ENCODE results near the gene TXNL4A.

Gene TXNL4A

DNA sequence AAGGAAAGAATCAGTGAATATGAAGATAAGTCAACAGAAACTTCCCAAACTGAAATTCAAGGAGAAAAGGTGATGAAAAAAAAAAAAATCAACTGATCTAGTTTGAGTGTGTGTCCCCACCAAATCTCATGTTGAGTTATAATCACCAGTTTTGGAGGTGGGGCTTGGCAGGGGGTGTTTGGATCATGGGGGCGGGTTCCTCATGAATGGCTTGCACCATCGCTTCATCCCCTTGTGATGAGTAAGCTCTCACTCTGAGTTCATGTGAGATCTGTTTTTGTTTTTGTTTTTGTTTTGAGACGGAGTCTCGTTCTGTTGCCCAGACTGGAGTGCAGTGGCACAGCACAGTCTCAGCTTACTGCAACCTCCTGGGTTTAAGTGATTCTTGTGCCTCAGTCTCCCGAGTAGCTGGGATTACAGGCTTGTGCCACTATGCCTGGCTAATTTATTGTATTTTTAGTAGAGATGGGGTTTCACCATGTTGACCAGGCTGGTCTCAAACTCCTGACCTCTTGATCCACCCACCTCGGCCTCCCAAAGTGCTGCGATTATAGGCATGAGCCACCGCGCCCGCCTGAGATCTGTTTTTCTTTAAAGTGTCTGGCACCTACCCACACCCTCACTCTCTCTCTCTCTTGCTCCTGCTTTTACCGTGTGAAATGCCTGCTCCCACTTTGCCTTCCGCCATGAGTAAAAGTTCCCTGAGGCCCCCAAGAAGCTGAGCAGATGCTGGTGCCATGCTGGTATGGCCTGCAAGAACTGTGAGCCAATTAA, 32.9 kb downstream of the TXNL4A start:
- Histone ChIP-seq H3K4me2 (ENCODE audit: low read length) (no peak overlapping the region), H3K27ac (ENCODE audit: low read depth, low read length) (no peak overlapping the region), H4K20me1 (ENCODE audit: control insufficient read depth, insufficient read depth, low read depth, low read length) (no peaks in the 10 kb centered on the region), H3K9me2 (replicated peaks; ENCODE audit: control insufficient read depth, low read length) (no peaks in the 10 kb centered on the region), H3K27me3 (ENCODE audit: control insufficient read depth, low read length) (peaks cover 6% of the 10 kb centered on the region), H3K79me2 (ENCODE audit: control insufficient read depth, low read length) (peaks cover 7% of the 10 kb centered on the region), H3K36me3 (ENCODE audit: control insufficient read depth, low read length) (no peaks in the 10 kb centered on the region; the same call in 1 of the 2 replicates), H3F3A (ENCODE audit: control insufficient read depth, insufficient read depth) (no peaks in the 10 kb centered on the region; the same call in none of the 2 replicates), H3K4me1 (ENCODE audit: control insufficient read depth, low read length) (peaks cover 26% of the 10 kb centered on the region), H3K4me3 (ENCODE audit: low read length) (no peak overlapping the region), H3K9me3 (ENCODE audit: control insufficient read depth, insufficient read depth, low read length) (no peaks in the 10 kb centered on the region)
- TF ChIP-seq CTCF (IDR thresholded peaks at IDR 0.05; ENCODE audit: low read depth, low read length, poor library complexity, severe bottlenecking), result no peak

GRCh38 chr18:79954791-79955190, 33.6 kb downstream of the TXNL4A start:
- Histone ChIP-seq H3K4me3 (ENCODE audit: low read length) (no peak overlapping the region), H3K9me2 (replicated peaks; ENCODE audit: control insufficient read depth, low read length) (no peaks in the 10 kb centered on the region), H3K79me2 (ENCODE audit: control insufficient read depth, low read length) (peaks cover 13% of the 10 kb centered on the region), H3K36me3 (ENCODE audit: control insufficient read depth, low read length) (peaks cover 4% of the 10 kb centered on the region), H3K27ac (ENCODE audit: low read depth, low read length) (no peak overlapping the region), H4K20me1 (ENCODE audit: control insufficient read depth, insufficient read depth, low read depth, low read length) (peaks cover 3% of the 10 kb centered on the region; the same call in 1 of the 2 replicates), H3K27me3 (ENCODE audit: control insufficient read depth, low read length) (peaks cover 6% of the 10 kb centered on the region), H3K4me1 (ENCODE audit: control insufficient read depth, low read length) (peaks cover 26% of the 10 kb centered on the region), H3K4me2 (ENCODE audit: low read length) (no peak overlapping the region), H3F3A (ENCODE audit: control insufficient read depth, insufficient read depth) (peaks cover 5% of the 10 kb centered on the region), H3K9me3 (ENCODE audit: control insufficient read depth, insufficient read depth, low read length) (no peaks in the 10 kb centered on the region)
- no peak for TF ChIP-seq EZH2phosphoT487 (IDR thresholded peaks at IDR 0.05; ENCODE audit: borderline replicate concordance, low read length)
- no peak for TF ChIP-seq CTCF (IDR thresholded peaks at IDR 0.05; ENCODE audit: low read depth, low read length, poor library complexity, severe bottlenecking)

- H3K27ac ChIP-seq (ENCODE audit: low read depth, low read length), result no peak overlapping the region
- H3K36me3 ChIP-seq (ENCODE audit: control insufficient read depth, low read length), result peaks cover 7% of the 10 kb centered on the region
- peaks cover 6% of the 10 kb centered on the region for H3K27me3 ChIP-seq (ENCODE audit: control insufficient read depth, low read length)
- no peak overlapping the region for H3K4me3 ChIP-seq (ENCODE audit: low read length)
- TF ChIP-seq EZH2phosphoT487 (IDR thresholded peaks at IDR 0.05; ENCODE audit: borderline replicate concordance, low read length) (no peak), CTCF (IDR thresholded peaks at IDR 0.05; ENCODE audit: low read depth, low read length, poor library complexity, severe bottlenecking) (no peak)
- peaks cover 28% of the 10 kb centered on the region for H3K4me1 ChIP-seq (ENCODE audit: control insufficient read depth, low read length)
- peaks cover 11% of the 10 kb centered on the region for H3F3A ChIP-seq (ENCODE audit: control insufficient read depth, insufficient read depth)
- H4K20me1 ChIP-seq (ENCODE audit: control insufficient read depth, insufficient read depth, low read depth, low read length), result peaks cover 5% of the 10 kb centered on the region
- no peaks in the 10 kb centered on the region for H3K9me3 ChIP-seq (ENCODE audit: control insufficient read depth, insufficient read depth, low read length)
- H3K9me2 ChIP-seq (replicated peaks; ENCODE audit: control insufficient read depth, low read length), result no peaks in the 10 kb centered on the region
- no peak overlapping the region for H3K4me2 ChIP-seq (ENCODE audit: low read length)
- peaks cover 19% of the 10 kb centered on the region for H3K79me2 ChIP-seq (ENCODE audit: control insufficient read depth, low read length)
Measured at GRCh38 chr18:79953971-79954651, 34.3 kb downstream of the TXNL4A start.
